ENCODE measurements around the gene MCC. TPM values are rescaled to one million over a fixed set of nuclear protein-coding genes. Genes with fewer than 3 reads are reported as not detected.

The MCC gene
- total and polyA plus RNA-seq, 2 of the 4 experiments (the other 2 are of a cell fraction): 5.0 to 20.6 TPM

- Histone ChIP-seq H3K4me2 (ENCODE audit: low read depth, low read length) (no peak overlapping the region), H4K91ac (ENCODE audit: insufficient read depth, low read depth, low read length) (no peak overlapping the region), H3K9ac (ENCODE audit: low read depth, low read length) (no peak overlapping the region), H2AFZ (replicated peaks; ENCODE audit: low read length, poor library complexity) (no peak overlapping the region), H2BK120ac (ENCODE audit: low read depth, low read length) (no peak overlapping the region), H3K4me1 (ENCODE audit: control insufficient read depth, insufficient read depth, low read length) (peaks cover 21% of the 10 kb centered on the region), H3K14ac (replicated peaks; ENCODE audit: low read depth, low read length) (no peak overlapping the region), H3K4ac (ENCODE audit: low read depth, low read length) (no peak overlapping the region), H4K20me1 (ENCODE audit: insufficient read depth, low read length) (peaks cover 31% of the 10 kb centered on the region), H4K5ac (ENCODE audit: low read depth, low read length) (no peak overlapping the region), H3K27me3 (ENCODE audit: control insufficient read depth, insufficient read depth, low read length) (no peaks in the 10 kb centered on the region), H4K8ac (ENCODE audit: low read depth in 2 of 2, low read length in 2 of 2) (no peak overlapping the region), H3K9me1 (ENCODE audit: insufficient read depth, low read length) (peaks cover 18% of the 10 kb centered on the region), H2BK15ac (ENCODE audit: low read depth, low read length) (no peak overlapping the region), H3K9me3 (ENCODE audit: control insufficient read depth, insufficient read depth, low read length) (no peaks in the 10 kb centered on the region), H3K56ac (ENCODE audit: extremely low read depth, insufficient read depth, low read length) (no peak overlapping the region), H2AK5ac (ENCODE audit: low read depth, low read length) (no peak overlapping the region), H3K36me3 (ENCODE audit: control insufficient read depth, insufficient read depth, low read length) (no peaks in the 10 kb centered on the region), H3K4me3 (ENCODE audit: insufficient read depth, low read depth, low read length) (no peak overlapping the region), H3K18ac (ENCODE audit: low read depth, low read length) (no peak overlapping the region), H3K79me1 (ENCODE audit: low read depth in 1 of 2, low read length in 2 of 2) (peaks cover 38 to 51% of the 10 kb centered on the region in 2 experiments; a peak in 3 of 4 replicates), H3K23ac (ENCODE audit: low read depth, low read length) (no peak overlapping the region), H2AK9ac (replicated peaks; ENCODE audit: low read depth, low read length, poor library complexity) (no peak overlapping the region), H3K27ac (ENCODE audit: insufficient read depth, low read length) (no peak overlapping the region), H2BK5ac (ENCODE audit: low read depth, low read length, poor library complexity, severe bottlenecking) (no peak overlapping the region), H2BK20ac (ENCODE audit: low read depth, low read length) (no peak overlapping the region)
- BruUV-seq (replicated peaks): no TSS peak
- ATAC-seq (ENCODE audit: low read depth) (no peak), DNase-seq (no peak)
- intact Hi-C loops (cut with micrococcal nuclease): no loop called here
- in situ Hi-C loops (cut with MboI; ENCODE audit: low sequenced_read_pairs): no loop called here
- TF ChIP-seq MXI1 (IDR thresholded peaks at IDR 0.05; ENCODE audit: borderline replicate concordance, low read depth, low read length) (no peak), POLR2A (IDR thresholded peaks at IDR 0.05; ENCODE audit: low read depth, low read length) (no peak), MAZ (IDR thresholded peaks at IDR 0.05; ENCODE audit: borderline replicate concordance, low read depth, low read length) (no peak), USF2 (IDR thresholded peaks at IDR 0.05; ENCODE audit: low read depth, low read length) (no peak)
- CTCF ChIA-PET: no interaction called here
- dilution Hi-C loops (cut with HindIII; ENCODE audit: low sequenced_read_pairs, unreplicated experiment): no loop called here
- POLR2A ChIA-PET (ENCODE audit: unreplicated experiment): no interaction called here
- no CpG with 5 or more reads among the region's 3 CpGs for WGBS, 2 experiments (ENCODE audit: extremely low coverage in 2 of 2, insufficient read length in 1 of 2)
Observed at GRCh38 chr5:113216545-113216944, 271.7 kb downstream of the MCC start.
